PC-3 (cell line): ENCODE measurements around the gene TSHZ2. TPM values are rescaled to one million over a fixed set of nuclear protein-coding genes. Genes with fewer than 3 reads are reported as not detected.

Source experiments
- ATAC-seq: fragments of 200-7000 bp; cut with Tn5 transposase; 2 replicates; pipeline ENCODE4 v1.9.1; 2020; ENCODE audit warnings: mild to moderate bottlenecking, moderate library complexity
- BruUV-seq: library from RNA; stranded (reverse); fragments of 400-500 nt; replicated peaks from 2 replicates; lab custom pipeline; 2021; lab: Mats Ljungman, UMichigan
- CTCF ChIA-PET: fragments of 300-600 bp; sonication (Branson Sonifier 250); formaldehyde crosslinking; loops from one replicate; lab custom pipeline; 2022; ENCODE audit warnings: antibody characterized with exemption; lab: Charles Lee
- POLR2A ChIA-PET: fragments of 300-600 bp; sonication (Branson Sonifier 250); formaldehyde crosslinking; loops from one replicate; lab custom pipeline; 2022; ENCODE audit warnings: antibody characterized with exemption; ENCODE audit not compliant: unreplicated experiment; lab: Charles Lee
- DNase-seq: peaks from one replicate; pipeline ENCODE4 v3.0.0-alpha.2; 2015
- H2AFZ ChIP-seq: fragments of 300-600 bp; sonication (generic); 2 replicates; pipeline ENCODE4 v1.6.0; 2016; ENCODE audit warnings: antibody characterized with exemption, low read length
- H3F3A ChIP-seq: fragments of 300-600 bp; sonication (generic); one replicate; pipeline ENCODE4 v1.6.0; 2017; ENCODE audit warnings: antibody characterized with exemption, low read length, control low read depth, mild to moderate bottlenecking; ENCODE audit not compliant: unreplicated experiment
- H3K27ac ChIP-seq: fragments of 300-600 bp; sonication (generic); 2 replicates; pipeline ENCODE4 v1.5.1; 2016; ENCODE audit warnings: mild to moderate bottlenecking, low read length
- H3K27me3 ChIP-seq: fragments of 300-600 bp; sonication (generic); 2 replicates; pipeline ENCODE4 v1.6.1; 2016; ENCODE audit warnings: low read length, mixed read lengths
- H3K36me3 ChIP-seq: fragments of 300-600 bp; sonication (generic); 2 replicates; pipeline ENCODE4 v1.6.1; 2016; ENCODE audit warnings: low read depth, mixed run types, low read length, mixed read lengths
- H3K4me1 ChIP-seq: fragments of 300-600 bp; sonication (generic); 2 replicates; pipeline ENCODE4 v1.5.1; 2016; ENCODE audit warnings: low read length; ENCODE audit not compliant: insufficient read depth
- H3K4me2 ChIP-seq: fragments of 300-600 bp; sonication (generic); 2 replicates; pipeline ENCODE4 v1.6.0; 2016; ENCODE audit warnings: low read length
- H3K4me3 ChIP-seq: fragments of 300-600 bp; sonication (generic); 2 replicates; pipeline ENCODE4 v1.5.1; 2016; ENCODE audit warnings: mild to moderate bottlenecking, low read length, mixed read lengths
- H3K79me2 ChIP-seq: fragments of 300-600 bp; sonication (generic); 2 replicates; pipeline ENCODE4 v1.6.1; 2017; ENCODE audit warnings: low read length, mixed read lengths
- H3K9ac ChIP-seq: fragments of 300-600 bp; sonication (generic); 2 replicates; pipeline ENCODE4 v1.6.0; 2016; ENCODE audit warnings: mild to moderate bottlenecking, low read length
- H3K9me2 ChIP-seq: fragments of 300-600 bp; sonication (generic); replicated peaks from 2 replicates; pipeline ENCODE4 v1.6.1; 2016; ENCODE audit warnings: mixed run types, low read length, mixed read lengths
- H3K9me3 ChIP-seq: fragments of 300-600 bp; sonication (generic); 2 replicates; pipeline ENCODE4 v1.6.1; 2016; ENCODE audit warnings: low read length, mixed read lengths
- H4K20me1 ChIP-seq: fragments of 300-600 bp; sonication (generic); 2 replicates; pipeline ENCODE4 v1.6.1; 2016; ENCODE audit warnings: low read length, mixed read lengths
- EZH2 ChIP-seq: fragments of 300-600 bp; sonication (generic); IDR thresholded peaks from one replicate; pipeline ENCODE4 v1.6.1; 2017; ENCODE audit warnings: antibody characterized with exemption, mild to moderate bottlenecking, low read length; ENCODE audit not compliant: unreplicated experiment
- EZH2phosphoT487 ChIP-seq: fragments of 300-600 bp; sonication (generic); IDR thresholded peaks from 2 replicates; pipeline ENCODE4 v1.6.1; 2018; ENCODE audit warnings: mild to moderate bottlenecking, antibody characterized with exemption, low read length, borderline replicate concordance
- intact Hi-C: fragments of 100-400 bp; cut with micrococcal nuclease; formaldehyde crosslinking; loops from 2 replicates; pipeline ENCODE4 v1.9.0; 2023
- total RNA-seq: library from RNA; depleted of rRNA; stranded (reverse); fragments of >200 nt; gene quantifications from 2 replicates; pipeline ENCODE4 v1.2.3, GENCODE V29; 2014
- TF ChIP-seq, protein P1 (sequence below): fragments of 300-600 bp; sonication (generic); conservative IDR thresholded peaks from 2 replicates; pipeline ENCODE4 v1.5.1; 2017; ENCODE audit warnings: antibody characterized with exemption, low read depth, mild to moderate bottlenecking, low read length

Gene TSHZ2
- total RNA-seq, 1 experiment from 2014 or later, result not detected

DNA sequence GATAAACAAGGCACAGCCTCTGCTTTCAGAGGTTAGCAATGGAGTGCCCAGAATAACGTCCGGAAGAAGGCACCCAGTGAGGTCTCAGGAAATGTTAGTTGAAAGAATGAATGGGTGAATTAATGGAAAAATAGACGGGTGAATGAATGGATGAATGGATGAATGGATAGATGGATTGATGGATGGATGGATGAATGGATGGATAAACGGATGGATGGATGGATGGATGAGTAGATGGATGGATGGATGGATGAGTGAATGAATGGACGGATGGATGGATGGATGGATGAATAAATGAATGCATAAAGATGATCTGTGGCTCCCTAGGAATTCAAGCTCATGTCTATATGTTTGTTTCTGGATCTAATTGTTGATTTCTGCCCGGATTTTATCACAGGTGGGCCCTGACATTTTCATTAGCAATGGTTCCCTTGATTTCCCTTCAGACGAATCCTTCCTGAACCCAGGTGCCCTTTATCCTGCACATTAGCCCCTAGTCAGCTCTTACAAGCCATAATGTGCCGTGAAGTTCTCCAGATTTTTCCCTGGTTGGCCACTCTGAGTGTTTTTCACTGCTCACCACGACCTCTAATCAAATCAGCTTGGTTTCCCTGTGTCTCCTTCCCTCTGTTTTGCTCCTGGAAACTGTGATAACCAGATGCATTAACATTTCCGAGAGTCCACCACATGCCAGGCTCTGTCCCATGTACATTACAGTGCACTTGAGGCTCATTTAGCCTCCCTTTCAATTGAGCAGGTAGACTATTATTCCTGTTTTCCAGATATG, 22.2 kb downstream of the TSHZ2 start:
- Histone ChIP-seq H3K9ac (no peak overlapping the region), H2AFZ (no peak overlapping the region), H3K9me3 (no peaks in the 10 kb centered on the region), H3K36me3 (no peaks in the 10 kb centered on the region), H3K4me2 (no peak overlapping the region), H3K27ac (no peak overlapping the region), H3K79me2 (no peaks in the 10 kb centered on the region), H3F3A (no peaks in the 10 kb centered on the region), H3K27me3 (peaks cover 22% of the 10 kb centered on the region), H3K4me3 (no peak overlapping the region), H4K20me1 (no peaks in the 10 kb centered on the region), H3K9me2 (no peaks in the 10 kb centered on the region), H3K4me1 (no peaks in the 10 kb centered on the region)
- no peak for DNase-seq
- no TSS peak for BruUV-seq
- TF ChIP-seq EZH2phosphoT487 (no peak), EZH2 (no peak)
- TF ChIP-seq, protein P1, sequence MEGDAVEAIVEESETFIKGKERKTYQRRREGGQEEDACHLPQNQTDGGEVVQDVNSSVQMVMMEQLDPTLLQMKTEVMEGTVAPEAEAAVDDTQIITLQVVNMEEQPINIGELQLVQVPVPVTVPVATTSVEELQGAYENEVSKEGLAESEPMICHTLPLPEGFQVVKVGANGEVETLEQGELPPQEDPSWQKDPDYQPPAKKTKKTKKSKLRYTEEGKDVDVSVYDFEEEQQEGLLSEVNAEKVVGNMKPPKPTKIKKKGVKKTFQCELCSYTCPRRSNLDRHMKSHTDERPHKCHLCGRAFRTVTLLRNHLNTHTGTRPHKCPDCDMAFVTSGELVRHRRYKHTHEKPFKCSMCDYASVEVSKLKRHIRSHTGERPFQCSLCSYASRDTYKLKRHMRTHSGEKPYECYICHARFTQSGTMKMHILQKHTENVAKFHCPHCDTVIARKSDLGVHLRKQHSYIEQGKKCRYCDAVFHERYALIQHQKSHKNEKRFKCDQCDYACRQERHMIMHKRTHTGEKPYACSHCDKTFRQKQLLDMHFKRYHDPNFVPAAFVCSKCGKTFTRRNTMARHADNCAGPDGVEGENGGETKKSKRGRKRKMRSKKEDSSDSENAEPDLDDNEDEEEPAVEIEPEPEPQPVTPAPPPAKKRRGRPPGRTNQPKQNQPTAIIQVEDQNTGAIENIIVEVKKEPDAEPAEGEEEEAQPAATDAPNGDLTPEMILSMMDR, result no peak
- ChIA-PET POLR2A (no interaction called here), CTCF (no interaction called here)
- no peak for ATAC-seq
- intact Hi-C loops, result no loop called here

- no peaks in the 10 kb centered on the region for H3K36me3 ChIP-seq
- H3K4me1 ChIP-seq, result no peaks in the 10 kb centered on the region
- BruUV-seq, result no TSS peak
- no peak overlapping the region for H3K27ac ChIP-seq
- intact Hi-C loops, result no loop called here
- CTCF ChIA-PET, result no interaction called here
- H3K4me3 ChIP-seq, result no peak overlapping the region
- H3K4me2 ChIP-seq, result no peak overlapping the region
- no peak for DNase-seq
- POLR2A ChIA-PET, result no interaction called here
- H4K20me1 ChIP-seq, result no peaks in the 10 kb centered on the region
- ATAC-seq, result no peak
- H3K9ac ChIP-seq, result no peak overlapping the region
- H3K9me2 ChIP-seq, result no peaks in the 10 kb centered on the region
- no peak overlapping the region for H2AFZ ChIP-seq
- no peak for TF ChIP-seq EZH2
- TF ChIP-seq, protein P1, result no peak
- TF ChIP-seq EZH2phosphoT487, result no peak
- H3K9me3 ChIP-seq, result no peaks in the 10 kb centered on the region
- no peaks in the 10 kb centered on the region for H3K79me2 ChIP-seq
- peaks cover 14% of the 10 kb centered on the region for H3K27me3 ChIP-seq
- H3F3A ChIP-seq, result no peaks in the 10 kb centered on the region
Observed at GRCh38 chr20:52996130-52996529, 24.0 kb downstream of the TSHZ2 start.

- H3K4me3 ChIP-seq, result no peak overlapping the region
- no peak overlapping the region for H2AFZ ChIP-seq
- ChIA-PET POLR2A (no interaction called here), CTCF (no interaction called here)
- H3K27ac ChIP-seq, result no peak overlapping the region
- DNase-seq (no peak), ATAC-seq (no peak)
- H3K9me3 ChIP-seq, result no peaks in the 10 kb centered on the region
- H3K9ac ChIP-seq, result no peak overlapping the region
- no peaks in the 10 kb centered on the region for H4K20me1 ChIP-seq
- no peaks in the 10 kb centered on the region for H3K36me3 ChIP-seq
- H3K27me3 ChIP-seq, result peaks cover 19% of the 10 kb centered on the region
- H3F3A ChIP-seq, result no peaks in the 10 kb centered on the region
- H3K4me2 ChIP-seq, result no peak overlapping the region
- H3K4me1 ChIP-seq, result no peaks in the 10 kb centered on the region
- BruUV-seq, result no TSS peak
- H3K9me2 ChIP-seq, result no peaks in the 10 kb centered on the region
- TF ChIP-seq, protein P1, result no peak
- TF ChIP-seq EZH2phosphoT487 (no peak), EZH2 (no peak)
- no peaks in the 10 kb centered on the region for H3K79me2 ChIP-seq
- intact Hi-C loops, result no loop called here
Observed at GRCh38 chr20:52996658-52997057, 24.5 kb downstream of the TSHZ2 start.
